Prostate gland (tissue), 2 donors: ENCODE data around the gene LRCH1. TPM values are rescaled to one million over a fixed set of nuclear protein-coding genes. Genes with fewer than 3 reads are reported as not detected.
A peak's percentile ranks its signal among the peaks of the same experiment; 100 is the strongest.

ENCODE experiments used
- DNase-seq: peaks from one replicate; pipeline ENCODE4 v3.0.0-alpha.2; 2019; ENCODE audit warnings: low spot score
- H3K27ac ChIP-seq, 2 donors: fragments of 200-600 bp; sonication (generic); 2 replicates each; pipeline ENCODE4 v1.5.1; 2017 to 2019
- H3K27me3 ChIP-seq: fragments of 200-600 bp; sonication (generic); replicated peaks from 2 replicates; pipeline ENCODE4 v1.5.1; 2019; ENCODE audit not compliant: insufficient read depth
- H3K36me3 ChIP-seq, 2 donors: fragments of 200-600 bp; sonication (generic); 1 replicate in 1 of 2; 2 replicates in 1 of 2; pipeline versions ENCODE4 v1.5.1 to v1.8.1; 2017 to 2019
- H3K4me1 ChIP-seq: fragments of 200-600 bp; sonication (generic); replicated peaks from 2 replicates; pipeline ENCODE4 v1.5.1; 2019
- H3K4me3 ChIP-seq, 2 donors: fragments of 200-600 bp; sonication (generic); 2 replicates each; pipeline ENCODE4 v1.5.1; 2017 to 2019
- H3K9me3 ChIP-seq: fragments of 200-600 bp; sonication (generic); 2 replicates; pipeline ENCODE4 v1.5.1; 2017
- POLR2A ChIP-seq: fragments of 450-650 bp; IDR thresholded peaks from one replicate; pipeline ENCODE4 v1.6.1; 2016; ENCODE audit warnings: antibody characterized with exemption, mild to moderate bottlenecking
- POLR2AphosphoS5 ChIP-seq: sonication (generic); formaldehyde crosslinking; IDR thresholded peaks from one replicate; pipeline ENCODE4 v1.6.1; 2017; ENCODE audit warnings: antibody characterized with exemption
- WGBS: methylation state at CpG from one replicate; pipeline ENCODE4 v1.1.5; 2018; 5-methylcytosine and 5-hydroxymethylcytosine counted together
- intact Hi-C: fragments of 100-400 bp; cut with DNase I; formaldehyde crosslinking; loops from one replicate; pipeline ENCODE4 v1.14.2; 2022
- total RNA-seq, 2 donors: library from RNA; depleted of rRNA; stranded (reverse); fragments of >200 nt; gene quantifications; one replicate each; pipeline ENCODE4 v1.1.0, GENCODE V29; 2016
- TF ChIP-seq, protein P1 (sequence below), 4 experiments: fragments of 200-600 bp in 2 of 4; fragments of 450-650 bp in 2 of 4; sonication (generic) in 2 of 4; IDR thresholded peaks; 1 replicate in 3 of 4; 2 replicates in 1 of 4; pipeline ENCODE4 v1.5.1; 2016 to 2019; ENCODE audit warnings: antibody characterized with exemption in 4 of 4, mild to moderate bottlenecking in 2 of 4, moderate library complexity in 2 of 4

Gene LRCH1
- total RNA-seq, 2 donors from 2014 or later, result 14.8 to 17.2 TPM

DNA sequence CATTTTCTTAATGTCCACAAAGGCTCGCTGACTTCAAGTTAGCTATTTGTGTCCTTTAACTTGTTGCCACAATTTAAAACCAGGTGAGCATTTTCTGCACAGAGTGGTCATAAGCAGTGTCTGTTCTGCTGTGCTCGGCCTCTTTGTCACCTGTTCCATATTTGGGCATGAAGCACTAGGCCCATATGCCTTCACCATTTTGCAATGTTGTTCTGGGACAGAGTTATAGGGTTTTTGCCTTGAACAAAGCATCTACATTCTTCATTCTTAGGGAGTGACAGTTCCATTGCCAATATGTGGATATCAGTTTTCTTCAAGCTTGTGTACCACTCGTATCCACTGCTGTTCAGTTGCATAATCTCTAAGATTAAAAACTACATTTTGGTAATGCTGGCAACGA lies 56.1 kb downstream of the LRCH1 start:
- Histone ChIP-seq H3K4me1 (peaks cover 5% of the 10 kb centered on the region), H3K4me3 (no peak overlapping the region), H3K27ac (no peak overlapping the region), H3K9me3 (no peaks in the 10 kb centered on the region), H3K36me3 (no peaks in the 10 kb centered on the region), H3K27me3 (no peaks in the 10 kb centered on the region)
- TF ChIP-seq, protein P1, sequence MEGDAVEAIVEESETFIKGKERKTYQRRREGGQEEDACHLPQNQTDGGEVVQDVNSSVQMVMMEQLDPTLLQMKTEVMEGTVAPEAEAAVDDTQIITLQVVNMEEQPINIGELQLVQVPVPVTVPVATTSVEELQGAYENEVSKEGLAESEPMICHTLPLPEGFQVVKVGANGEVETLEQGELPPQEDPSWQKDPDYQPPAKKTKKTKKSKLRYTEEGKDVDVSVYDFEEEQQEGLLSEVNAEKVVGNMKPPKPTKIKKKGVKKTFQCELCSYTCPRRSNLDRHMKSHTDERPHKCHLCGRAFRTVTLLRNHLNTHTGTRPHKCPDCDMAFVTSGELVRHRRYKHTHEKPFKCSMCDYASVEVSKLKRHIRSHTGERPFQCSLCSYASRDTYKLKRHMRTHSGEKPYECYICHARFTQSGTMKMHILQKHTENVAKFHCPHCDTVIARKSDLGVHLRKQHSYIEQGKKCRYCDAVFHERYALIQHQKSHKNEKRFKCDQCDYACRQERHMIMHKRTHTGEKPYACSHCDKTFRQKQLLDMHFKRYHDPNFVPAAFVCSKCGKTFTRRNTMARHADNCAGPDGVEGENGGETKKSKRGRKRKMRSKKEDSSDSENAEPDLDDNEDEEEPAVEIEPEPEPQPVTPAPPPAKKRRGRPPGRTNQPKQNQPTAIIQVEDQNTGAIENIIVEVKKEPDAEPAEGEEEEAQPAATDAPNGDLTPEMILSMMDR (IDR thresholded peaks at IDR 0.05), result no peak
- TF ChIP-seq POLR2A (no peak), POLR2AphosphoS5 (no peak)
- intact Hi-C loops, result no loop called here
- WGBS, result 75% methylated on average over 4 of the region's 4 CpGs
- no peak for DNase-seq

DNA sequence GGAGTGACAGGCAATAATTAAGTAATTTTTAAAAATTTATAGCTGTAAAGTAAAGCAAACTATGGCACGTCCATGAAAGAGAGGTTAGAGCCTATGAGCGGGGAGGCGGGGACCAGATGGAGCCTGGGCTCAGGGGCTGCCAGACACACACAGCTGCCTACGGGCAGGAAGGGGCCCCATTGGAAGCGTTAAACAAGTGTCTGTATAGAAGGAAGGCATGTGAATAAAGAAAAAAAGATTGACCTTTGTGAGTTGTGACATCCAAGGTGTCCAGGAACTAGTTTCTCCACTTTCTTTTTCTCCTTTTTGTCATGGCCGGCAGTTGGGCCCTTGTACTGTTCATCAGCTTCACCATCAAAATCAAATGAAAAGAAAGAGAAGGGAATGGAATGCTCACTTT lies 56.8 kb downstream of the LRCH1 start:
- TF ChIP-seq, protein P1 (IDR thresholded peaks at IDR 0.05), result no peak
- TF ChIP-seq POLR2A (no peak), POLR2AphosphoS5 (no peak)
- H3K27ac ChIP-seq, result no peak overlapping the region
- H3K9me3 ChIP-seq, result no peaks in the 10 kb centered on the region
- H3K4me3 ChIP-seq, result no peak overlapping the region
- H3K36me3 ChIP-seq, result no peaks in the 10 kb centered on the region
- DNase-seq, result no peak
- H3K27me3 ChIP-seq, result no peaks in the 10 kb centered on the region
- WGBS, result 94% methylated on average over 6 of the region's 6 CpGs
- intact Hi-C loops, result no loop called here
- H3K4me1 ChIP-seq, result peaks cover 5% of the 10 kb centered on the region

DNA sequence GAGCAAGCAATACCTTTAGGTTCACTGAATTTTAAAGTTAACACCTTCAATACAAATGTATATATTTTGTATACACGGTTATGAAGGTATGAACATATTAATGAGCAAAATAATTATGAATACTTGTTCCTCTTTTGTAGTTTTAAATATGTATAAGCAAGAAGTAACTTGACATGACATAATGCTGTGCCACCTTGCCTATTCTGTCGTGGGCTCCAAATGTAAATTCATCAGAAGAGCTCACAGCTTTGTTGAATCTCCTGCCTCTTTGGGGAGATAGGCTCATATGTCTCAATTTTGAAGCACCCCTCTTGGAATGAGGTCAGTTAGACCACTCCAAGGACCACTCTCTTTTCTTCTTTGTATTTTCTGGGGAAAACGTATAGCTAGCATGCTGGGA lies 59.3 kb downstream of the LRCH1 start:
- intact Hi-C loops, result no loop called here
- 88% methylated on average over 3 of the region's 3 CpGs for WGBS
- H3K4me1 ChIP-seq, result peaks cover 7% of the 10 kb centered on the region

DNA sequence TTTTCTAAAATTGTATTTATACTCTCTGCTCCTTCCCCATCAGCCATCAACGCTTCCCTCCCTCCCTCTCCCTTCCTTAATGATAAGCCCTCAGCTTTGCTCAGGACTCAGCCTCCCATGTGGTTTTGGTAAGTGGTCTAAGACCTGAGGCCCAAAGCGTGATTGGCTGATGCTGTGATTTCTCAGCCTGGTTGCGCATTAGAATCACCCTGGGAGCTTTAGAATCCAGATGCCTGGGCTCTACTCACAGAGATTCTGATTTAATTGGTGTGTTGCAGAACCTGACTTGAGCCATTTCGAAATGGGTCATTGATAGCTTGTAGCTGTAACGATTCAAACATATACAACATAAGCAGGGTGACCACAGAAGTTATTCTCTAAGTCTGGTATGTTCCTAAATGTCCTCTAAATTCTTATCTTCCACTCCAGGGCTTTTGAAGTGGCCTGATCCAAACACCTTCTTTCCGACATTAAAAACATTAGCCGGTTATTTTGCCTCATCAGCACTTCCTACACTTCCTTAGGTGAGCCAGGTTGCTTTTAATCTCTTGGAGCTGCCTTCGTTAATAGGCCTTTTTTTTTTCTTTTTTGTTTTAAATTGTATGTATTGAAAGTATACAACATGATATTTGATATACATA lies 60.6 kb downstream of the LRCH1 start:
- H3K4me1 ChIP-seq, result peaks cover 7% of the 10 kb centered on the region
- DNase-seq, result no peak
- intact Hi-C loops, result no loop called here
- no peaks in the 10 kb centered on the region for H3K36me3 ChIP-seq
- H3K27me3 ChIP-seq, result no peaks in the 10 kb centered on the region
- WGBS, result 89% methylated on average over 8 of the region's 8 CpGs
- H3K4me3 ChIP-seq, result no peak overlapping the region
- no peaks in the 10 kb centered on the region for H3K9me3 ChIP-seq
- TF ChIP-seq POLR2A, result no peak
- TF ChIP-seq POLR2AphosphoS5, result no peak
- TF ChIP-seq, protein P1 (IDR thresholded peaks at IDR 0.05), result no peak
- H3K27ac ChIP-seq, result no peak overlapping the region

More for the DNA sequence above, 59.3 kb downstream of the LRCH1 start:
- Histone ChIP-seq H3K27ac (no peak overlapping the region), H3K27me3 (no peaks in the 10 kb centered on the region), H3K36me3 (no peaks in the 10 kb centered on the region), H3K4me3 (no peak overlapping the region), H3K9me3 (no peaks in the 10 kb centered on the region)
- no peak for DNase-seq
- TF ChIP-seq POLR2AphosphoS5 (no peak), POLR2A (no peak)
- TF ChIP-seq, protein P1 (IDR thresholded peaks at IDR 0.05), result no peak

DNA sequence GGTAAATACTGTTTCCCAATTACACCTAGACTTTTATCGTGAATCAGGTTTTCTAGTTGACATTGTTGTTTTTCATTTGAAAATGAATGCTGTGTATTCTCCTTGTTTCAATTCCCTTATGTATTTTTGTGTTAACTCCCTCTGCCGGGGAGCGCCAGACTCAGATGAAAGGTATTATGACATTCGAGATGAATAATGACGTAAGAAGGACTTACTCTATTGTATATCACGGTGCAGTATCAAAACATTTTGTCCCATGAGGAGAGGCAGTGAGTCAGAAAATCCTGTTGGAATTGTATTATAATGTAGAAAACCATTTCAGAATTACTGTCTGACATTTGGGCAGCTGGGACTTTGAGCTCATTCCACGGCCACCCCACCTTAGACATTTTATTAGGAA lies 61.6 kb downstream of the LRCH1 start:
- DNase-seq, result no peak
- Histone ChIP-seq H3K4me3 (no peak overlapping the region), H3K27me3 (no peaks in the 10 kb centered on the region), H3K36me3 (no peaks in the 10 kb centered on the region), H3K9me3 (no peaks in the 10 kb centered on the region), H3K27ac (peak overlapping the region in 1 of 2 donors; percentile 68), H3K4me1 (peaks cover 7% of the 10 kb centered on the region)
- intact Hi-C loops, result no loop called here
- WGBS, result 54% methylated on average over 7 of the region's 7 CpGs
- TF ChIP-seq POLR2A (no peak), POLR2AphosphoS5 (no peak)
- TF ChIP-seq, protein P1 (IDR thresholded peaks at IDR 0.05), result no peak
